ENCODE measurements around the gene MEI1. TPM values are rescaled to one million over a fixed set of nuclear protein-coding genes. Genes with fewer than 3 reads are reported as not detected.

Gene MEI1
- total RNA-seq: 0.31 TPM in 1 of 2 replicates, not detected in the other

GRCh38 chr22:41699264-41700107 is at the start of gene MEI1:
Gene MEI1 (plus strand): TSS chr22:41699503. CDS start chr22:41699539, 36 bp downstream.

GRCh38 chr22:41688365-41689211 is 10.7 kb upstream of the MEI1 start, which contains the start of gene SNU13:
Gene SNU13 (minus strand): TSS chr22:41688867. CDS start chr22:41688796, 71 bp downstream.

GRCh38 chr22:41800348-41801146 is 101.2 kb downstream of the MEI1 start, which contains the start of gene CCDC134:
Gene CCDC134 (plus strand): TSS chr22:41800679. CDS start chr22:41808891, 8,212 bp downstream.

GRCh38 chr22:41832553-41833368 is 133.5 kb downstream of the MEI1 start, which contains the start of gene SREBF2:
Gene SREBF2 (plus strand): TSS chr22:41833105. CDS start chr22:41833271, 166 bp downstream.

Other genes with a start within 250 kb of the MEI1 start
- gene PHF5A, start 230.8 kb upstream of the MEI1 start, total RNA-seq: 62.5 and 68.5 TPM in 2 replicates
- gene ACO2, start 230.4 kb upstream of the MEI1 start, total RNA-seq: 57.8 and 111 TPM in 2 replicates
- 11.5 and 23.7 TPM in 2 replicates for gene POLR3H, start 155.0 kb upstream of the MEI1 start, total RNA-seq
- not detected in 2 replicates for gene CSDC2, start 138.5 kb upstream of the MEI1 start, total RNA-seq
- 3.6 and 5.2 TPM in 2 replicates for gene PMM1, start 109.7 kb upstream of the MEI1 start, total RNA-seq
- gene DESI1, start 78.5 kb upstream of the MEI1 start, total RNA-seq: 10.8 and 18.9 TPM in 2 replicates
- gene XRCC6, start 78.2 kb upstream of the MEI1 start, total RNA-seq: 304 and 336 TPM in 2 replicates
- gene SNU13, start 10.6 kb upstream of the MEI1 start, total RNA-seq: 69.9 and 80.4 TPM in 2 replicates
- gene CCDC134, start 101.2 kb downstream of the MEI1 start, total RNA-seq: 4.3 and 4.5 TPM in 2 replicates
- gene SREBF2, start 133.6 kb downstream of the MEI1 start, total RNA-seq: 43.1 and 81.1 TPM in 2 replicates
- not detected in 2 replicates for gene SHISA8, start 215.6 kb downstream of the MEI1 start, total RNA-seq
- under 0.01 TPM in 1 of 2 replicates, not detected in the other for gene TNFRSF13C, start 227.3 kb downstream of the MEI1 start, total RNA-seq
- 18.3 and 38.7 TPM in 2 replicates for gene CENPM, start 247.6 kb downstream of the MEI1 start, total RNA-seq

Data from bladder microvascular endothelial cell (primary cell).